Occipital lobe (tissue), 2 donors: ENCODE data around the gene NR2F1-AS1. TPM values are rescaled to one million over a fixed set of nuclear protein-coding genes. Genes with fewer than 3 reads are reported as not detected.

Experiments used
- DNase-seq: peaks from one replicate; lab custom pipeline; 2025; lab: John Stamatoyannopoulos, UW
- total RNA-seq: library from RNA; depleted of rRNA; stranded (reverse); fragments of >200 nt; gene quantifications from one replicate; pipeline ENCODE4 v1.2.3, GENCODE V29; 2014

NR2F1-AS1 gene
- total RNA-seq, 1 donor from 2014 or later, result 109 TPM

GRCh38 chr5:93603078-93603792 lies 22.2 kb upstream of the NR2F1-AS1 start:
- DNase-seq, result no peak

DNA sequence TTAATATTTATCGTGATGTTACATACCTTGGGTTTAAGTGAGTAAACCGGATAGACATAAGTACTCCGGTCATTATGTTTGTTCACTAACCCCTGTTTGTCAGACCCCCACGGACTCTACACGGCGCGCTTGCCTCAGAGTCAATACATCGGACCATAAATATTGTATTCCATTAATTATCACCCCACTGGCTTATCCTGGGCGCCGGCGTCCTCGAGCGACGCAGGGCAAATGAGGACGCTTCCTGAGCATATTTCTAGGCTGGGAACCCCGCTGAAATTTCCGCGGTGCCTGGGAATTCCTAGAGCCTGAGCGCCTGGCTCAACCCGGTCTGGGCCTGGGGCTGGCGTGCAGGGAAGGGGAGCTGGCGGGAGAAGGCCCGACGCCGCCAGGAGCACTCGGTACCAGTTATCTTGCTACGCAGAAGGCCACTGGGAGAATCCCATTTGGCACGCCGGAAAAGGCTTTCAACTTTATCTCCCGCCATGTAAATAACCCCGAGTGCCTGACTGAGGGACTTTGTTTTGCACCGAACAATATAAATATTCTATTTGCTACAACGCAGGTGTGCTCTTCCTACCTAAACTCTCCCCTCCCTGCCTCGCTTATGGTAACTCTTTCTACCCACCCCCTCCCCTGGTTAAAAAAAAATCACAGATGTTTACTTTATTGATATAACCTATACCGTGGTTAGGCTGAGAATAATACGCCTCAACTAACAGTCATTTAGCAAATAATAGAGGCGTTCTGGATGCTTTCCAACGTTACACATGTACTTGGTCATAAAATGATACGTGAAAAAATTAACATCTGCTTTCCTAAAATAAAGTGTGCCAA lies 21.4 kb upstream of the NR2F1-AS1 start:
- DNase-seq, result no peak

GRCh38 chr5:93601802-93602155 lies 20.8 kb upstream of the NR2F1-AS1 start:
- DNase-seq, result no peak

DNA sequence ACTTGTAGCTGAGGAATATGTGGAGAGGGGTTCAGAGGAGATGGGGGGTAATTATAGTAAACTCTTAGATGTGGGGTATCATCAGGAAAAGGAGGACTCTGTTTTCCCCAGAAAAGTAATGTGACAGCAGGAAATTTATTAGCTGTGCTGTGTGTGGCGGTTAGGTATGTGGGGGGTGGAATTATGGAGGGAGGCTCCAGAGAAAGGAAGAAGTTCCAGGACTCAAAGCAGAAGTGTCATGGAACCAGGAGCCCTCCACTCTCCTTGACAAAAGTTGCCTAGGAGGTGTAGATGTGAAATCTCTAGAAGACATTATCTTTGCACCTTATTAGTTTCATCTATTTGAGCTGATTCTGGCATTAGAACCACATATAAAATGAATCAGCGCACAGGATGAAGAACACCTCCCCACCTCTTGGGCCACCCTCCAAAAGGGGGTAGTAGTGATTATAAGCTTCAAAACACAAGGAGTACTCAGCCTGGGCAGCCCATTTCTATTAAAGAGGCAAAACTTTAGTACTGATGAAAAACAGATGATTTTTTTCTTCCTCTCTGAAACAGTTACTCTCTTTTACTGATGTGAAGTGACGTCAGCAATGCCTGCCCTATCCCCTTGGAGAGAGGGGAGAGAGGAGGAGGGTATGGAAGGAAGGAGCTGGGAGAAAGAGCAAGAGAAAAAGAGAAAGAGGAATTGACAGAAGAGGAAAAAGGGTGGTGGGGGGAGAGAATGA lies 20.2 kb upstream of the NR2F1-AS1 start:
- peak; percentile 29 for DNase-seq

DNA sequence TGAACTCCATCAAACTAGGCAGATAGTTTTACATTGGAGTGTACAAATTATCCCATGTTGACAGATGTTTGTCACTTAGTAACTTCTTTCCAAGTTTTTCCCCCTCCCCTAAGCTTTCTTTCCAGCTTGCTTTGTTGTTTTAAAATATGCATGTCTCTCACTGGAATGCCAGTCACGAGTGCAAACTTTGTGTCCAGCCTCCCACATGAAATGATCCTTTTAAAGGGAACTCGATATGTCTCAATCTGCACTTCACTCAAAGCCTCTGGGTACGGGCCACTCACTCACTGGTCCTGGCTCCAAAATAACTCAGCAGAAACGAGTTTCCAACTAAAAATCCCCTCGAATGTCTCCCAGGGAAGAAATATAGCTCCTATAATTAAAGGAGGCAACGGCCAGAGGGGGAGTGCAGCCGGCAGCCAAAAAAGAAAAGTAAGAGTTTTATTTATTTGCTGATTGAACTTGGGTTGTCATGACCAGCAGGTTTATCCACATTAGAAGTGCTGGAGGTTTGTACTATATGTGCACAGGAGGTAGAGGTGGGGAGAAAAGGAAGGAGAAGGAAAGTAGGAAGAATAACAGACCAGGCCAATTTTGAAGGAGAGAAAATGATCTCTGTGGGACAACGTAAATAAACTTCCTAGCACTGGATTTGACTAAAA lies 19.5 kb upstream of the NR2F1-AS1 start:
- DNase-seq, result no peak

DNA sequence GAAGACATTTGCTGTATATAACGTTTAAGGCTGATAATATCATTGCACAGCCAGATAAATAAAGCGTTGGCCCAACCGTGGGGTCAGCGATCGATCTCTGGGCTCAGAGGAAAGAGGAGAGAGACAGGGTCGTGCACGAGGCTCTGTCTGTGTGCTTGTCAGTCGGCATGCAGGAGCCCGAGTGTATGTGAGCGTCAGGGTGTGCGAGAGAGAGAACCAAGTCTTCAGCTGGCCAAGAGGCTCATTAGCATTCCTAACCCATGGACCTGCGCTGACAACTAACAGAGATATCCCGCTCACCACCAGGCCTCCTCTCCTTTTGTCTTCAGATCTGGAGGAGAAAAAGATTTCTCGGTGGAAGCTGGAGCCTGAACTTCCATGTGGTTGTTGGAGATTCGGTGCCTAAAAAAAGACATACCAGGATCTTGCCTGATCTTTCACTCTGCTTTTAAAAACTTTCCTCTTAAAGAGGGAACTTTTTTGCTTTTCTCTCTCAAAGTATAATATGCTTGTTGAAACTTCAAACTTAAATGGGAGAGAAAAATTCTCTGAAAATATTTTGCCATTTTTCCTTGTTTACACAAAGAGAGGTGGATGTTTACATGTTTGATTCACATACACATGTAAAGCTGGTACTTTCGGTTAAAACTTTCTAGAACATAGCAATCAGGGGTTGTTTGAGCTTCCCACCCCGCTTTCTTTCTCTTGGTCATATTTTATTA lies 18.5 kb upstream of the NR2F1-AS1 start:
- DNase-seq, result peak; percentile 54

DNA sequence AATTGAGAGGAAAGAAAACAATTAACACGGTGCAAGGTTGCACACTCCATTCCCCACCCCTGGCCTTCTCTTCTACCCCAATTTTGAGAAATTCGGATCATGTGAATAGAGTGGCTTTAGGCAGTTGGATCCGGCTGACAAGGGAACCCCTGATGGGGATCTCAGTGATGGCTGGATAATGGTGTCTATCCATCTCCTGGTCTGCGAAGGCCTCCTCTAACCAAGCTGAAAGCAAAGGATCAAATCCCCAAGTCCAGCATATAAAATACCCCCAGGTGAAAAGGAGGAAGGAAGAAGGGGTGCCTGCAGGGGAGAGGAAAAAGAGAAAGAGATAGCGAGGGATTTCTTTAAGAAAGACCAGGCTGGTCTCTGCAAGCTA lies 18.0 kb upstream of the NR2F1-AS1 start:
- no peak for DNase-seq

GRCh38 chr5:93598091-93599000 lies 17.3 kb upstream of the NR2F1-AS1 start:
- no peak for DNase-seq

- no peak for DNase-seq
Measured at GRCh38 chr5:93596676-93597490, 15.9 kb upstream of the NR2F1-AS1 start.

- DNase-seq, result no peak
Measured at GRCh38 chr5:93596310-93596675, 15.3 kb upstream of the NR2F1-AS1 start.

- DNase-seq, result no peak
Measured at GRCh38 chr5:93595420-93596147, 14.6 kb upstream of the NR2F1-AS1 start.

- DNase-seq, result peak; percentile 50
Measured at GRCh38 chr5:93594591-93595419, 13.8 kb upstream of the NR2F1-AS1 start.

DNA sequence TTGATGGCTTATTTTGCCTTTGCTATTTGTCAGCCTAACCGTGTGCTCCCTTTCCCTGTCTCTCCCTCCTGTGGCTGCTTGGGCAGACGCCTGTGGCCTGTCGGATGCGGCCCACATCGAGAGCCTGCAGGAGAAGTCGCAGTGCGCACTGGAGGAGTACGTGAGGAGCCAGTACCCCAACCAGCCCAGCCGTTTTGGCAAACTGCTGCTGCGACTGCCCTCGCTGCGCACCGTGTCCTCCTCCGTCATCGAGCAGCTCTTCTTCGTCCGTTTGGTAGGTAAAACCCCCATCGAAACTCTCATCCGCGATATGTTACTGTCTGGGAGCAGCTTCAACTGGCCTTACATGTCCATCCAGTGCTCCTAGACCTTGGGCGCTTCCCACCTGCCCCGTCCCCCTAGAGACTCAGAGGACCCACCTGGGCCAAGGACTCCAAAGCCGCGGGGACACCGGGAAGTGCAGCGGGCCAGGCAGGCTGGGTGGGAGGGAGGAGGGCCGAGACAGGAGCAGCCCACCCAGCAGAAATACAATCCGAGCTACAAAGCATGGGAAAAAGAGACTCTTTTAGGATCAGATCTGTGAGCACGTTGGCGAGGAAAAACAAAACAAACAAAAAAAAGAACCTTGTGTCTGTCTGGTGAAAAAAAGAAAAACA lies 12.6 kb upstream of the NR2F1-AS1 start:
- no peak for DNase-seq

DNA sequence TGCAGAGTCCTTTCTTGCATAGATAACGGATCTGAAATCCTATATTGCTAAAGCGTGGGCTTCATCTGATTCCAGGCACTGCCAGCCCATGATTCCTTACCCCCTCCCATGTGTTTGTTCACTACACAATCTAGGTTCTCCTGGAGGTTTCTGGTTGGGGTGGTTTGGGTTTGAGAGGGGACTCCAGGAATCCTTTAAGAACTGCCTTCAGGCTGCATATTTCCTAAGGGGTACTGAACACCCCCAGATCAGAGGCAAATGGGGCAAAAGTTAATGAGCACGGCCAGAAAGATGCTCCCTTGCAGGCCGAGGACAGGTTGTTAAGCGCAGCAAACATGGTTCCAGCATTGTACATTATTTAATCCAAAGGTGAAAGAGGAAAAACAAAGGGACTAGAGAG lies 11.9 kb upstream of the NR2F1-AS1 start:
- DNase-seq, result no peak

GRCh38 chr5:93591323-93591945 lies 10.4 kb upstream of the NR2F1-AS1 start:
- DNase-seq, result no peak

GRCh38 chr5:93590493-93590892 lies 9.5 kb upstream of the NR2F1-AS1 start:
- DNase-seq, result no peak

DNA sequence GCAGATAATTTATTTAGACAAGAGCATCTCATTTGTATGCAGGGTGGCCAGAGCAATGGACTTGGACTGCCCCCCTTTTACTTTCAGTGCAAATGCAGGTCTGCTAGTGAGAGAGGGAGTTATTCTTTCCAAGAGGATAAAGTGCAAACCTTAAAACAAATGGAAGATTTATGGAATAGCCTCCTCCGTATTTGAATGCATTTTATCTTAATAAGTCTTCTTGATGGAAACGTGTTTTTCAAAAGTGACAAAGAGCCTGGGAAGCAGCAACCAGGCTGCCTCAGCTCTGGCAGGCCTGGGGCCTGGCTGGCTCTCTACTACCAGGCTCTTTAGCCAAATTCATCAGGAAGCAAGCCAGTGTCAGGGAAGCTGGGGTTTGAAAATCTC lies 8.8 kb upstream of the NR2F1-AS1 start:
- DNase-seq, result no peak
